Astrocyte of the spinal cord (primary cell): ENCODE results near the gene ADGRV1.
"Not testable (repeated sequence)": the region's sequence is repeated elsewhere in the genome, so short reads cannot be mapped to it uniquely, and the experiment has no call there.

ENCODE experiments used
- DNase-seq: peaks from one replicate; pipeline ENCODE4 v3.0.0; 2011; ENCODE audit warnings: low read depth, low spot score
- H3K4me3 ChIP-seq: 2 replicates; pipeline ENCODE4 v1.5.1; 2011; ENCODE audit warnings: low read depth, mild to moderate bottlenecking, low read length, moderate library complexity
- CTCF ChIP-seq: IDR thresholded peaks from 2 replicates; pipeline ENCODE4 v1.5.1; 2012; ENCODE audit warnings: low read depth, mild to moderate bottlenecking, low read length, inconsistent platforms
- in situ Hi-C: cut with HindIII; loops from 2 replicates; pipeline ENCODE4 v1.10.0; 2017; ENCODE audit warnings: low sequenced_read_pairs

Gene ADGRV1

GRCh38 chr5:90813392-90813791 lies 254.8 kb downstream of the ADGRV1 start:
- TF ChIP-seq CTCF = no peak
- no peak overlapping the region for H3K4me3 ChIP-seq
- in situ Hi-C loops = no loop called here
- DNase-seq = no peak

GRCh38 chr5:90822062-90822461 lies 263.5 kb downstream of the ADGRV1 start:
- H3K4me3 ChIP-seq, in situ Hi-C loops, DNase-seq: not testable (repeated sequence)

DNA sequence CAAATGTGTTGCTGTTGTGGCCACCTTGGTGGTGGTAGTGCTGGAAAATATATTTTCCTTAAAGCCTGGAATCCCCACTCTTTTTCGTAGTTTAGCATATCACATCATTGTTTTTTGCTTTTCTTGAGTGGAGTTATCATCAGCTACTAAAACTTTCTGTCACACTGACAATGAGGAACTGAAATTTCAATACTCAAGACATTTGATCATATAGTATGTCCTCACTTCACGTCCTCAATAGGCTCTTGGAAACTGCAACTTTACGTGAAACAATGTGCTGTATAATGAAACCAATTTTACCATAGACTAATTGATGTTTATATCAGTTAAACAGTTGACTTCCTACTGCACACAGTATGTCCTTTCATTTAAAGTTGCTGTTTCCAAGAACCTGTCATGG lies 265.8 kb downstream of the ADGRV1 start:
- H3K4me3 ChIP-seq = no peak overlapping the region
- no peak for DNase-seq
- no peak for TF ChIP-seq CTCF
- in situ Hi-C loops = no loop called here

DNA sequence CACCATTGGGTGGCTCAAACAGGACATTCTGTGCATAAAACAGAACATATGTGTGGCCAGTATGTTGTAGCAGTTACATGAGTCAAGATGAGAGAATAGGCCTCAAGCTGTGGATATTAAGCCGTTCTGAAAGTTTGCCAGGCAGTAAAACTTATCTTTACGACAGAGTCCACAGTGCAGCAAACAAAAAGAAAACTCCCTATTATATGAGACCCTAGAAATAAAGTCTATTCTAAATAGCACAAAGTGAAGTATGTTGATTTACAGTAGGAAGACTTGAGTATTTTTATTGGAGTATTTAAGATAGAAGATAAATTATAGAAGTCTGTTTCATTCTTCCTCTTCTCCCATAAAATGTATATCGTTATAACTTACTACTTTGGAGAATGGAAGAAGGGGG lies 271.5 kb downstream of the ADGRV1 start:
- in situ Hi-C loops = no loop called here
- TF ChIP-seq CTCF = no peak
- DNase-seq = no peak
- H3K4me3 ChIP-seq = no peak overlapping the region

DNA sequence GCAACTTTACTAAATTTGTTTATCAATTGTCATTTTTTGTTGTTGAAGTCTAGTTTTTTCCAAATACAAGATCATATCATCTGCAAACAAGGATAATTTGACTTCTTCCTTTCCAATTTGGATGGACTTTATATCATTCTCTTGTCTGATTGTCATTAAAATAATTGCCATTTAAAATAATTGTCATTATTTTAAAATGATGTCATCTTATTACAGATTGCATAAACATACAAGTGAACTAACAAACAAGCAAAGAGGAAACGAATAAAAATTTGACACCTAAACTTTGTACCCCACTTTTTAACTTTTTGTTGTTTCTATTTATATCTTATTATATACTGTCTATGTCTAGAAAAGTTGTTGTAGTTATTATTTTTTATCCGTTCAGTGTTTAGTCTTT lies 275.2 kb downstream of the ADGRV1 start:
- no peak for TF ChIP-seq CTCF
- in situ Hi-C loops = no loop called here
- no peak overlapping the region for H3K4me3 ChIP-seq
- DNase-seq = no peak

GRCh38 chr5:90834711-90835110 lies 276.1 kb downstream of the ADGRV1 start:
- TF ChIP-seq CTCF = no peak
- in situ Hi-C loops = no loop called here
- DNase-seq = no peak
- H3K4me3 ChIP-seq = no peak overlapping the region

DNA sequence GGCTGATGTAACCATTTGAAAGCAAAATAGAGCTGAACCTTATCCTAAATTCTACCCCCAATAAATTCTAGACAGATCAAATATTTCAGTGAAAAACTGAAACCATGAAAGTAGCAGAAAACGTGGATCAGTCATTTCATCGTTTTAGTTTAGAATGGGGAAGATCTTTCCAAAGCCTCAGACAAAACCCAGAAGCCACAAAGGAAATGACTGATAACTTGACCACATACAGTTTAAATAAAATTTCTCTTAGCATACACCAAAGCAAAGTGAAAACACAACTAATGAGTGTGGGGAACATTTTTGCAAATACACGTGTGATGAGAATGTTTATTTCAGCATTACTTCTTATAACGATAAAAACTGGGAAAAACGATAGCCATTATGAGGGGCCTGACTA lies 284.8 kb downstream of the ADGRV1 start:
- no peak for TF ChIP-seq CTCF
- H3K4me3 ChIP-seq = no peak overlapping the region
- in situ Hi-C loops = no loop called here
- no peak for DNase-seq
